IMR-90 (cell line): ENCODE measurements around the gene HOXD3. TPM values are rescaled to one million over a fixed set of nuclear protein-coding genes. Genes with fewer than 3 reads are reported as not detected.

Experiments used
- ATAC-seq: fragments of 200-7000 bp; cut with Tn5 transposase; 2 replicates; pipeline ENCODE4 v1.9.1; 2020; ENCODE audit warnings: low read depth, mild to moderate bottlenecking, moderate library complexity
- BruUV-seq: library from RNA; stranded (reverse); fragments of 400-500 nt; replicated peaks from 2 replicates; lab custom pipeline; 2021; lab: Mats Ljungman, UMichigan
- CTCF ChIA-PET: fragments of 300-600 bp; formaldehyde crosslinking; extraction: SDS; loops from one replicate; lab custom pipeline; 2021; ENCODE audit warnings: antibody characterized with exemption; lab: Yijun Ruan, JAX
- POLR2A ChIA-PET: fragments of 300-600 bp; sonication (Branson Sonifier 250); formaldehyde crosslinking; loops from one replicate; lab custom pipeline; 2022; ENCODE audit warnings: antibody characterized with exemption; ENCODE audit not compliant: unreplicated experiment; lab: Charles Lee
- DNase-seq: peaks from one replicate; pipeline ENCODE4 v3.0.0; 2013
- H2AFZ ChIP-seq: replicated peaks from 2 replicates; pipeline ENCODE3; 2013; ENCODE audit warnings: low read length, mild to moderate bottlenecking; ENCODE audit not compliant: poor library complexity
- H2AK5ac ChIP-seq: 2 replicates; pipeline ENCODE4 v1.6.1; 2013; ENCODE audit warnings: low read depth, low read length, inconsistent platforms
- H2AK9ac ChIP-seq: replicated peaks from 2 replicates; pipeline ENCODE3; 2013; ENCODE audit warnings: mild to moderate bottlenecking, low read depth, low read length, moderate library complexity; ENCODE audit not compliant: poor library complexity
- H2BK120ac ChIP-seq: 2 replicates; pipeline ENCODE4 v1.6.1; 2013; ENCODE audit warnings: low read depth, low read length, inconsistent platforms
- H2BK15ac ChIP-seq: 3 replicates; pipeline ENCODE4 v1.6.1; 2013; ENCODE audit warnings: low read depth, low read length, inconsistent platforms
- H2BK20ac ChIP-seq: 2 replicates; pipeline ENCODE4 v1.6.1; 2013; ENCODE audit warnings: low read depth, mild to moderate bottlenecking, inconsistent platforms, low read length, moderate library complexity
- H2BK5ac ChIP-seq: 2 replicates; pipeline ENCODE4 v1.6.1; 2013; ENCODE audit warnings: mild to moderate bottlenecking, low read depth, low read length, inconsistent platforms; ENCODE audit not compliant: poor library complexity, severe bottlenecking
- H3K14ac ChIP-seq: replicated peaks from 2 replicates; pipeline ENCODE4 v1.6.1; 2013; ENCODE audit warnings: low read depth, low read length, inconsistent platforms
- H3K18ac ChIP-seq: 2 replicates; pipeline ENCODE4 v1.6.1; 2013; ENCODE audit warnings: low read depth, low read length, control low read depth
- H3K23ac ChIP-seq: 2 replicates; pipeline ENCODE4 v1.6.1; 2013; ENCODE audit warnings: low read depth, low read length, inconsistent platforms
- H3K27ac ChIP-seq: 2 replicates; pipeline ENCODE4 v1.5.1; 2013; ENCODE audit warnings: mild to moderate bottlenecking, control low read depth, low read length; ENCODE audit not compliant: insufficient read depth
- H3K27me3 ChIP-seq: 2 replicates; pipeline ENCODE4 v1.6.1; 2013; ENCODE audit warnings: low read length; ENCODE audit not compliant: control insufficient read depth, insufficient read depth
- H3K36me3 ChIP-seq: 2 replicates; pipeline ENCODE4 v1.6.1; 2013; ENCODE audit warnings: low read length, mixed read lengths; ENCODE audit not compliant: control insufficient read depth, insufficient read depth
- H3K4ac ChIP-seq: 2 replicates; pipeline ENCODE4 v1.6.1; 2013; ENCODE audit warnings: low read depth, low read length, inconsistent platforms
- H3K4me1 ChIP-seq: 2 replicates; pipeline ENCODE4 v1.6.1; 2013; ENCODE audit warnings: low read length, mixed read lengths; ENCODE audit not compliant: control insufficient read depth, insufficient read depth
- H3K4me2 ChIP-seq: 2 replicates; pipeline ENCODE4 v1.6.1; 2013; ENCODE audit warnings: low read depth, mild to moderate bottlenecking, control low read depth, low read length, moderate library complexity
- H3K4me3 ChIP-seq: 2 replicates; pipeline ENCODE4 v1.5.1; 2013; ENCODE audit warnings: low read depth, mild to moderate bottlenecking, control low read depth, low read length, moderate library complexity; ENCODE audit not compliant: insufficient read depth
- H3K56ac ChIP-seq: 2 replicates; pipeline ENCODE4 v1.6.1; 2013; ENCODE audit warnings: low read length, inconsistent platforms; ENCODE audit not compliant: insufficient read depth; ENCODE audit errors: extremely low read depth
- H3K79me1 ChIP-seq, 2 experiments: 2 replicates each; pipeline ENCODE4 v1.6.1; 2013; ENCODE audit warnings: low read length in 2 of 2, inconsistent platforms in 1 of 2, low read depth in 1 of 2
- H3K9ac ChIP-seq: 2 replicates; pipeline ENCODE4 v1.6.1; 2013; ENCODE audit warnings: low read depth, low read length, control low read depth
- H3K9me1 ChIP-seq: 2 replicates; pipeline ENCODE4 v1.6.1; 2013; ENCODE audit warnings: low read length, inconsistent platforms; ENCODE audit not compliant: insufficient read depth
- H3K9me3 ChIP-seq: 2 replicates; pipeline ENCODE4 v1.6.1; 2013; ENCODE audit warnings: low read length; ENCODE audit not compliant: control insufficient read depth, insufficient read depth
- H4K20me1 ChIP-seq: 2 replicates; pipeline ENCODE4 v1.6.1; 2013; ENCODE audit warnings: low read length, inconsistent platforms; ENCODE audit not compliant: insufficient read depth
- H4K5ac ChIP-seq: 2 replicates; pipeline ENCODE4 v1.6.1; 2013; ENCODE audit warnings: mild to moderate bottlenecking, low read depth, low read length, control low read depth
- H4K8ac ChIP-seq, 2 experiments: 2 replicates each; pipeline ENCODE4 v1.6.1; 2013; ENCODE audit warnings: low read depth in 2 of 2, low read length in 2 of 2, control low read depth in 1 of 2, inconsistent platforms in 1 of 2
- H4K91ac ChIP-seq: 2 replicates; pipeline ENCODE4 v1.6.1; 2013; ENCODE audit warnings: low read depth, low read length, inconsistent platforms; ENCODE audit not compliant: insufficient read depth
- MXI1 ChIP-seq: IDR thresholded peaks from 2 replicates; pipeline ENCODE4 v1.6.1; 2012; ENCODE audit warnings: low read depth, mild to moderate bottlenecking, low read length, moderate library complexity, borderline replicate concordance
- WGBS, 2 experiments: methylation state at CpG; one replicate each; pipeline versions ENCODE4 v1.1.5 to v1.1.7; 2013; ENCODE audit warnings: missing lambda C conversion rate in 2 of 2; ENCODE audit not compliant: insufficient read length in 1 of 2; ENCODE audit errors: extremely low coverage in 2 of 2; 5-methylcytosine and 5-hydroxymethylcytosine counted together
- dilution Hi-C: fragments of 300-500 bp; cut with HindIII; formaldehyde crosslinking; loops from one replicate; pipeline ENCODE4 v1.14.3; 2018; ENCODE audit warnings: low sequenced_read_pairs; ENCODE audit not compliant: unreplicated experiment
- in situ Hi-C: fragments of 300-500 bp; cut with MboI; formaldehyde crosslinking; loops from 3 replicates; pipeline ENCODE4 v1.14.3; 2019; ENCODE audit warnings: low sequenced_read_pairs, inconsistent platforms, mixed read lengths
- intact Hi-C: fragments of 100-400 bp; cut with micrococcal nuclease; formaldehyde crosslinking; loops from 2 replicates; pipeline ENCODE4 v1.10.0; 2022
- polyA plus RNA-seq, 3 experiments: library from polyadenylated mRNA; depleted of rRNA; stranded (reverse); fragments of >200 nt; gene quantifications; 2 replicates each; pipeline ENCODE4 v1.2.3, GENCODE V29; 2012; ENCODE audit warnings: low replicate concordance in 1 of 3
- total RNA-seq: library from RNA; depleted of rRNA; stranded (reverse); fragments of >200 nt; gene quantifications from 2 replicates; pipeline ENCODE4 v1.2.3, GENCODE V29; 2012
- TF ChIP-seq, protein P1 (sequence below): fragments of 150-350 bp; IDR thresholded peaks from 2 replicates; pipeline ENCODE4 v1.6.1; 2017; ENCODE audit warnings: mild to moderate bottlenecking, antibody characterized with exemption, low read length, low read depth

HOXD3 gene
- total and polyA plus RNA-seq, 2 of the 4 experiments (the other 2 are of a cell fraction): not detected

DNA sequence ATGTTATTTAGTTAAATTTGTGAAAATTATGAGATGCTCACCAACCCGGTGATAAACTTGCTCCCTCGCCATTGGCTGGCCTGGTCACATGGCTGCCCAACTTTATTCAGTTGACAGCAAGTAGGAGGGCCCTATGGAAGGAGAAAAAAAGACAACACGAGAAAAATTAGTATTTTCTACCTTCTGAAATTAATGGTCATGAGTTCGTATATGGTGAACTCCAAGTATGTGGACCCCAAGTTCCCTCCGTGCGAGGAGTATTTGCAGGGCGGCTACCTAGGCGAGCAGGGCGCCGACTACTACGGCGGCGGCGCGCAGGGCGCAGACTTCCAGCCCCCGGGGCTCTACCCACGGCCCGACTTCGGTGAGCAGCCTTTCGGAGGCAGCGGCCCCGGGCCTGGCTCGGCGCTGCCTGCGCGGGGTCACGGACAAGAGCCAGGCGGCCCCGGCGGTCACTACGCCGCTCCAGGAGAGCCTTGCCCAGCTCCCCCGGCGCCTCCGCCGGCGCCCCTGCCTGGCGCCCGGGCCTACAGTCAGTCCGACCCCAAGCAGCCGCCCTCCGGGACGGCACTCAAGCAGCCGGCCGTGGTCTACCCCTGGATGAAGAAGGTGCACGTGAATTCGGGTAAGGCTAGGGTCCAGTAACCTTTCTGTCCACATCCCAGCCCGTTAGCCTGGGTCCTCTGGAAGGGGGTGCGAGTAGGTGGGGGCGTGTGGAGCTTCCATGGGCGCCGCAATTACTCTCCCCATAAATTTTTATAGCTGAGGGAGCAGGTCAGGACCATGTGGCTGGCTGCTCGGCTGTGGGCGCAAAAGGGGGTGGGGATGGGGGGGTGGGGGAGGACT, 5.4 kb upstream of the HOXD3 start, which contains the start of gene HOXD4:
Gene HOXD4, plus strand, starts transcription at position 109 of the 846 bp plus-strand sequence. Its CDS starts 84 bp downstream, at position 193.
- no peak within 1 kb of the TSS for H3K4ac ChIP-seq
- no peak within 1 kb of the TSS for H3K4me2 ChIP-seq
- 2% methylated on average over 14 of the region's 55 CpGs; no CpG with 5 or more reads in 1 of the 2 experiments for WGBS, 2 experiments
- H2BK15ac ChIP-seq: no peak within 1 kb of the TSS
- no peak within 1 kb of the TSS for H3K18ac ChIP-seq
- H2AFZ ChIP-seq: no peak within 1 kb of the TSS
- in situ Hi-C loops (no loop called here), intact Hi-C loops (no loop called here), dilution Hi-C loops (no loop called here)
- TF ChIP-seq, protein P1, sequence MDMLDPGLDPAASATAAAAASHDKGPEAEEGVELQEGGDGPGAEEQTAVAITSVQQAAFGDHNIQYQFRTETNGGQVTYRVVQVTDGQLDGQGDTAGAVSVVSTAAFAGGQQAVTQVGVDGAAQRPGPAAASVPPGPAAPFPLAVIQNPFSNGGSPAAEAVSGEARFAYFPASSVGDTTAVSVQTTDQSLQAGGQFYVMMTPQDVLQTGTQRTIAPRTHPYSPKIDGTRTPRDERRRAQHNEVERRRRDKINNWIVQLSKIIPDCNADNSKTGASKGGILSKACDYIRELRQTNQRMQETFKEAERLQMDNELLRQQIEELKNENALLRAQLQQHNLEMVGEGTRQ: peak; percentile 37; the same call in 1 of the 2 replicates
- TF ChIP-seq MXI1: no peak
- no peak within 1 kb of the TSS for H2BK5ac ChIP-seq
- H3K4me3 ChIP-seq: no peak within 1 kb of the TSS
- DNase-seq (no peak), ATAC-seq (no peak)
- H3K9me1 ChIP-seq: no peaks in the 10 kb centered on the region
- H4K5ac ChIP-seq: no peak within 1 kb of the TSS
- no peak within 1 kb of the TSS for H4K91ac ChIP-seq
- no peaks in the 10 kb centered on the region for H3K36me3 ChIP-seq
- no TSS peak for BruUV-seq
- H2BK20ac ChIP-seq: no peak within 1 kb of the TSS
- peaks cover 93% of the 10 kb centered on the region for H3K27me3 ChIP-seq
- H2AK9ac ChIP-seq: no peak within 1 kb of the TSS
- no peaks in the 10 kb centered on the region for H3K79me1 ChIP-seq
- no peak within 1 kb of the TSS for H3K23ac ChIP-seq
- H3K14ac ChIP-seq: no peak within 1 kb of the TSS
- H3K27ac ChIP-seq: no peak within 1 kb of the TSS
- H3K56ac ChIP-seq: no peak within 1 kb of the TSS
- no peaks in the 10 kb centered on the region for H3K4me1 ChIP-seq
- H2BK120ac ChIP-seq: no peak within 1 kb of the TSS
- ChIA-PET POLR2A (no interaction called here), CTCF (no interaction called here)
- H3K9me3 ChIP-seq: peaks cover 9% of the 10 kb centered on the region
- no peak within 1 kb of the TSS for H4K8ac ChIP-seq
- no peak within 1 kb of the TSS for H3K9ac ChIP-seq
- no peak within 1 kb of the TSS for H2AK5ac ChIP-seq
- H4K20me1 ChIP-seq: no peaks in the 10 kb centered on the region
